ENCODE data around the gene DLGAP4.
"Not testable (repeated sequence)": the region's sequence is repeated elsewhere in the genome, so short reads cannot be mapped to it uniquely, and the experiment has no call there.

DLGAP4 gene

GRCh38 chr20:36355469-36356171 lies 49.5 kb downstream of the DLGAP4 start:
- DNase-seq: no peak

- no peak for DNase-seq
Observed at GRCh38 chr20:36359668-36360406, 53.7 kb downstream of the DLGAP4 start.

DNA sequence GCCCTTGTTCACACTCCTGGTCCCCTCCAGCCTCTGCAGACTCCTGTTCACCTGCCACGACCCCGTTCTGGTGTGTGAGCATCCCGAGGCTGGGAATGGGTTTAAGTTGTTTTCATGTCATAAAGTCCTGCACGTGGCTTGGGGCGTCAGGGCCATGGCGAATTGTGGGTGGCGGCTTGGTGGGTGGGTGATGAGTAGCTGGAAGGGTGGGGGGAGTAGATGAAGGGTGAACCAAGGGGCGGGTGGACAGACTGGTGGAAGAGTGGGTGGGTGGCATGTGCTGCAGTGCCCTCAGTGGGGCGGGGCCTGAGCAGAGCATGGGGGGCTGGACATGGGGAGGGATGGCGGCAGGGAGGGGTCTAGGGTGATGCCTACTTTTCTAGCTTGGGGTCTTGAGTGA lies 54.3 kb downstream of the DLGAP4 start:
- DNase-seq: no peak

GRCh38 chr20:36361406-36361805 lies 55.3 kb downstream of the DLGAP4 start:
- no peak for DNase-seq

DNA sequence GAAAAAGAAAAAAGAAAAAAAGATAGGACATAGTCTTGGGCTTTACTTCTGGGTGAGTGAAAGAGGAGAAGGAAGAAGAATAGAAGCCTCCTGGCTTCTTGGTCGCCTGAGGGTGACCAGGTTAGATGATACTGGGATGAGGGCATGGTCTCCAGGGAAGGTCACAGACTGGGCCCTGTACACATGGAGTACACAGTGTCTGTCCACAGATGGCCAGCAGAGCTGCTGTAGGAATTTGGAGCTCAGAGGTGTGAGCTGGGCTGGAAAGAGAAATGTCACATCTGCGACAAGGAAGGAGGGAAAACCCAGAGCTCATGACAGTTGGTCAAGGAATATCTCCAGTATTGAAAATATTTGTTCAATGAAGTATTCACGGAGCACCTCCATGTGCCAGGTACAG lies 56.1 kb downstream of the DLGAP4 start:
- DNase-seq: no peak

DNA sequence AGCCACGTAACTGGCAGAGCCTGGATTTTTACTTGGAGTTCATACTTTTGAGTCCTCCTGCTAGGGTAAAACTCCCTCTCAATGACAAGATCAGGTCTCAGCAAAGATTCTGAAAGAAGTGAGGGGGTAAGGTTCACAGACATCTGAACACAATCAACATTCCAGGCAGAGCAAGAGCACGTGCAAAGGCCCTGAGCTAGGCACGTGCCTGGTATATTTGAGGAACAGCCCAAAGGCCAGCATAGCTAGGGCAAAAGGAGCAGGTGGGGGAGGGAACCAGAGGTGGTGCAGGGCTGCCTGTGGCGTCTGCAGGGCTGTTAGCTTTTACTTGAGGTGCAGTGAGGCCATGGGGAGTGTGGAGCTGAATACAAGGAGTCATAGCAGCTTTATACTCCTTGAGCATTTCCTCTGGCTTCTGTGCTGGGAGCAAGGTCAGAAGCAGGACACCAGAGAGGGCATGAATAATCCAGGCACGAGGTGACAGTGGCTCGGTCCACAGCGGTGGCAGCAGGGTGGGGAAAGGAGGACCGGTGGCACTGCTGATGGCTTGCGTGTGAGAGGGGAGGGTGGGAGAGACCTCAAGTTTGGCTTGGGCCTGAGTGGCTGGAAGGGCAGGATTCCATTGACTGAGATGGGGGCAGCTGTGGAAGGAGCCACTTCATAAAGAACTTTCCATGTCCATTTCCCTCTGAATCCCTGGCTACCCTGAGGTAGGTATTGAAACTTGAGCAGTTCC lies 57.0 kb downstream of the DLGAP4 start:
- no peak for DNase-seq

- DNase-seq: no peak
Observed at GRCh38 chr20:36364506-36364905, 58.4 kb downstream of the DLGAP4 start.

- no peak for DNase-seq
Observed at GRCh38 chr20:36366623-36367369, 60.7 kb downstream of the DLGAP4 start.

- DNase-seq: no peak
Observed at GRCh38 chr20:36367370-36367745, 61.2 kb downstream of the DLGAP4 start.

- no peak for DNase-seq
Observed at GRCh38 chr20:36367907-36368799, 62.0 kb downstream of the DLGAP4 start.

GRCh38 chr20:36368869-36369268 lies 62.7 kb downstream of the DLGAP4 start:
- no peak for DNase-seq

GRCh38 chr20:36369739-36370138 lies 63.6 kb downstream of the DLGAP4 start:
- DNase-seq: no peak

DNA sequence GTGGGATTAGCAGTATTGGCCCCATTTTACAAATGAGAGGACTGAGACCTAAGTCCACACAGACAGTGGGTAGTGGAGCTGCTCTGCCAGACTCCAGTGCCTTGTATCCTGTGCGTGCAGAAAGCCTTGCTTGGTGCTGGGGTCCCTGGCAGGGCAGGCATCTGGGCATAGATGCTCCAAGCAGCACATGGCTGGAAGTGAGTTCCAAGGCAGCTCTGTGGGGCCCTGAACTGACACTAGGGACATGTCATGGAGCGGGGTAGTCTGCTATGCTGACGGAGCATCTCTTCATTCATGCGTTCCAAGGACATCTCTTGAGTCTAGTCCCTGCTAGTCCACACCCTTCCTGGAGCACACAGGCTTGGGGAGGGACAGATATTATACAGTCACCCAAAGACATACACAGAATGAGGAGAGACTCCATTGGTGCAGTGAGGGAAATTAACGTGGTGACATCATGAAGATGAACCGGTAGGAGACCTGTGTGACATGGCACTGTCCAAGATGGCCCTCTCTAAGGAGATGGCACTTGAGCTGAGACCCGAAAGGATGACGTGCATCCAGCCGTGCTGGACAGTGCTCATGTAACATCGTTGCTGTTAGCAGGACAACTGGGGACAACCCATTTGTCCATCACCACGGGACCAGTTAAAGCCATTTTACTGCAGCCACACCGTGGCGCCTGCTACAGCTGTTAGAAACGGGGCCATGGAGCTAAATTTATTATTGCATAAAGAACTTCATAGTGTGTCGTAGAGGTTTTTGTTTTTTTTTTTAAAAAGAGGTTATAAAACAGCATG lies 65.1 kb downstream of the DLGAP4 start:
- DNase-seq: no peak

GRCh38 chr20:36372666-36373065 lies 66.5 kb downstream of the DLGAP4 start:
- no peak for DNase-seq

- no peak for DNase-seq
Observed at GRCh38 chr20:36373089-36373488, 67.0 kb downstream of the DLGAP4 start.

DNA sequence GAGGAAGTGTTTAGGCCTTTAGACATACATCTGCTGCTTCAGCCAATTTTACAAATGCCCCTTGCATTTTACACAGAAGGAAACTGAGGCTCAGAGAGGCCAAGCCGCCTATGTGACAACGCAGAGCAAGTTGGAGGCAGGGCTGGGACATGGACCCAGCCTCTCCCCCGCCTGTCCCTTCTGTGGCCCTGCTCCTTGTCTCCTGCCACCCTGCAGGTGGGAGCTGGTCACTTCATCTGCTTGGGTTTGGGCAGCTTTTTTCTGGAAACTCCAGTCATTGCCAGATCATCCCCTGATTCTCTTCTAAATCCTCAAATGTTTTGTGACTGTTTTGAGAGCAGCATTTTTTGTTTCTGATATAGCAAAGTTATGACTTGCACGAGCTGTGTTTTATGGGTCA lies 68.9 kb downstream of the DLGAP4 start:
- DNase-seq: no peak

DNA sequence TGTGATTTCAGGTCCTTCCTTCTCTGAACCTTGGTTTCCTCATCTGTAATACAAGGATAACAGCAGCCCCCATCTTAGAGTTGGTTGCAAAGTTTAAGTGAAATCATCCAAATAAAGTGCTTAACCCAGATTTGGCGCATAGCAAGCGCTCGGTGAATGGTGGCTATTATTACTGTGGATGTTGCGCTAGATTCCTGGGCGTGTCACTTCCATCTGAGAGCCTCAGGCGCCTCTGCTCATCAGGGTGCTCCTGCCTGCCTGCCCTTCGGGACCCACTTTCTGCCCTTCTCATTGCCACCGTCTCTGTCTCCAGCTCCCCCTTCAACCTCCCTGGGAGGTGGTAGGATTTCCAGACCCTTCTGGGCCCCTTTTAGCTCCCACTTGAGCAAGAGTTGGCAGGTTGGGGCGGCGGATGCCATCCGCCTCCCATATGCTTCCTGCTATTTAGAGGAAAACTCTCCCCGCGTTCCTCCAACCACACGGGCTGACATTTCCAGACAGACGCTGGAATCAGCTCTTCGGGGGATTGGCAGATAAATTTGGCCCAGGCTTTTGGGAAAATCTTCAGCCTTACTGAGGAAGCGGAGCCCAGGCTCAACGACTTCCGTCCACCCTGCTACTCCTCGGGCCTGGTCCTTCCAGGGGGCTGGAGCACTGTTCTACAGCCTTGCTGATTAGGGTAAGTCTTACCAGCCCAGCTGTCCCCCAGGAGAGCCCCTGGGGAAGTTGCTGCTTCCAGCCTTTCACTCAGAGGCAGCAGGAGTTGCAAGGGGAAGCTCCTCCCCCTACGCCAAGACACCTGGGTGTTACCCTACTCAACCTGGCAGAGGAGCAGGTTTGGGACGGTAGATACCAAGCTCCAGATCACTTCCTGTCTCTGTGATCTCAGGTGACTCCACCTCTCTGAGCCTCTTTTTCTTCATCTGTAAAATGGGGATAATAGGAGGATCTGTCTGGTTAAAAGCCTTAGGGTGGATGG lies 71.5 kb downstream of the DLGAP4 start:
- no peak for DNase-seq

DNA sequence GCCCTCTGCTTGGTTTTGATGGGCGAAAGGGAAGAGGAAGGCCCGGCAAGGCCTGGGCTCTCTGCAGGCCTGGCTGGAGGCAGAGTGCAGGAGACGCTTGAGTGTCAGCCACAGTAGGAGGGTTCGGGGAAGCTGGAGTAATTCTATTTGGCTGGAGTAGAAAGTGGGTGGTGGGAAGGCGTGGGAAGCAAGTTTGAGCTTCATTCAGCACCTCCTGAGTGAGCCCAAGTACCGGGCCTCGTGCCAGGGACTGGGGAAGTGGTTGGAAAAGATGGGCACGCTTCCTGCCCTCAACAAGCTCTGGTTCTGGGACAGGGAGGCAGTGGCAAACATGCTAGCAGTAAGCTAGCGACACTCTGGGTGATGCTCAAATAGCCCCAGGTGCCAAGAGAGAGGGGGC lies 72.5 kb downstream of the DLGAP4 start:
- DNase-seq: no peak

GRCh38 chr20:36379914-36380313 lies 73.8 kb downstream of the DLGAP4 start:
- not testable (repeated sequence) for DNase-seq

All from inflammatory macrophage (primary cell).